C4-2B (cell line): ENCODE data around the gene CHCHD1.

Source experiments
- ZFX ChIP-seq: fragments of 450-650 bp; IDR thresholded peaks from 2 replicates; pipeline ENCODE4 v1.6.1; 2017
- TF ChIP-seq, protein P1 (sequence below): fragments of 450-650 bp; conservative IDR thresholded peaks from 2 replicates; pipeline ENCODE4 v1.5.1; 2017; ENCODE audit warnings: mild to moderate bottlenecking

DNA sequence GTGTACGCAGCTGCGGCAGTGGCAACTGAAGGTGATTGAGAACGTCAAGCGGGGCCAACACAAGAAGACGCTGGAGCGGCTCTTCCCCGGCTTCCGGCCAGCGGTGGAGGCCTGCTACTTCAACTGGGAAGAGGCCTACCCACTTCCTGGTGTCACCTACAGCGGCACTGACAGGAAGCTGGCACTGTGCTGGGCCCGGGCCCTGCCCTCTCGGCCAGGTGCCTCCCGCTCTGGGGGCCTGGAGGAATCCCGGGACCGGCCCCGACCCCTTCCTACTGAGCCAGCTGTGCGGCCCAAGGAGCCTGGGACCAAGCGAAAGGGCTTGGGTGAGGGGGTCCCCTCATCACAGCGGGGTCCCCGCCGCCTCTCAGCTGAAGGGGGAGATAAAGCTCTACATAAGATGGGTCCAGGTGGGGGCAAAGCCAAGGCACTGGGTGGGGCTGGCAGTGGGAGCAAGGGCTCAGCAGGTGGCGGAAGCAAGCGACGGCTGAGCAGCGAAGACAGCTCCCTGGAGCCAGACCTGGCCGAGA is 10.1 kb downstream of the CHCHD1 start:
- TF ChIP-seq, protein P1, sequence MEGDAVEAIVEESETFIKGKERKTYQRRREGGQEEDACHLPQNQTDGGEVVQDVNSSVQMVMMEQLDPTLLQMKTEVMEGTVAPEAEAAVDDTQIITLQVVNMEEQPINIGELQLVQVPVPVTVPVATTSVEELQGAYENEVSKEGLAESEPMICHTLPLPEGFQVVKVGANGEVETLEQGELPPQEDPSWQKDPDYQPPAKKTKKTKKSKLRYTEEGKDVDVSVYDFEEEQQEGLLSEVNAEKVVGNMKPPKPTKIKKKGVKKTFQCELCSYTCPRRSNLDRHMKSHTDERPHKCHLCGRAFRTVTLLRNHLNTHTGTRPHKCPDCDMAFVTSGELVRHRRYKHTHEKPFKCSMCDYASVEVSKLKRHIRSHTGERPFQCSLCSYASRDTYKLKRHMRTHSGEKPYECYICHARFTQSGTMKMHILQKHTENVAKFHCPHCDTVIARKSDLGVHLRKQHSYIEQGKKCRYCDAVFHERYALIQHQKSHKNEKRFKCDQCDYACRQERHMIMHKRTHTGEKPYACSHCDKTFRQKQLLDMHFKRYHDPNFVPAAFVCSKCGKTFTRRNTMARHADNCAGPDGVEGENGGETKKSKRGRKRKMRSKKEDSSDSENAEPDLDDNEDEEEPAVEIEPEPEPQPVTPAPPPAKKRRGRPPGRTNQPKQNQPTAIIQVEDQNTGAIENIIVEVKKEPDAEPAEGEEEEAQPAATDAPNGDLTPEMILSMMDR = no peak
- no peak for TF ChIP-seq ZFX
